Suprapubic skin (tissue), 4 donors: ENCODE results near the gene B4GALT4. TPM values are rescaled to one million over a fixed set of nuclear protein-coding genes. Genes with fewer than 3 reads are reported as not detected.

Source experiments
- DNase-seq, 2 donors: peaks; one replicate each; pipeline ENCODE4 v3.0.0-alpha.2; 2019; ENCODE audit warnings: low spot score in 2 of 2
- H3K27ac ChIP-seq: fragments of 200-600 bp; sonication (generic); one replicate; pipeline ENCODE4 v1.5.1; 2019
- H3K27me3 ChIP-seq: fragments of 200-600 bp; sonication (generic); one replicate; pipeline ENCODE4 v1.5.1; 2019
- H3K36me3 ChIP-seq: fragments of 200-600 bp; sonication (generic); one replicate; pipeline ENCODE4 v1.5.1; 2019
- H3K4me1 ChIP-seq: fragments of 200-600 bp; sonication (generic); one replicate; pipeline ENCODE4 v1.5.1; 2019
- H3K4me3 ChIP-seq: fragments of 200-600 bp; sonication (generic); one replicate; pipeline ENCODE4 v1.5.1; 2019; ENCODE audit warnings: mild to moderate bottlenecking
- H3K9me3 ChIP-seq: fragments of 200-600 bp; sonication (generic); one replicate; pipeline ENCODE4 v1.5.1; 2019
- CTCF ChIP-seq, 2 donors: fragments of 200-600 bp in 1 of 2; fragments of 450-650 bp in 1 of 2; sonication (generic) in 1 of 2; IDR thresholded peaks; one replicate each; pipeline ENCODE4 v1.5.1; 2016 to 2019; ENCODE audit warnings: antibody characterized with exemption in 2 of 2, mild to moderate bottlenecking in 1 of 2, moderate library complexity in 1 of 2
- EP300 ChIP-seq: sonication (generic); formaldehyde crosslinking; IDR thresholded peaks from one replicate; pipeline ENCODE4 v1.6.1; 2017; ENCODE audit warnings: antibody characterized with exemption
- POLR2A ChIP-seq, 2 donors: fragments of 450-650 bp; IDR thresholded peaks; one replicate each; pipeline ENCODE4 v1.6.1; 2017; ENCODE audit warnings: antibody characterized with exemption in 2 of 2, mild to moderate bottlenecking in 2 of 2, moderate library complexity in 2 of 2
- POLR2AphosphoS5 ChIP-seq, 3 donors: sonication (generic); formaldehyde crosslinking; IDR thresholded peaks; one replicate each; pipeline ENCODE4 v1.6.1; 2017; ENCODE audit warnings: antibody characterized with exemption in 3 of 3
- WGBS: methylation state at CpG from one replicate; pipeline ENCODE4 v1.1.5; 2018; 5-methylcytosine and 5-hydroxymethylcytosine counted together
- total RNA-seq, 4 donors: library from RNA; depleted of rRNA; stranded (reverse); fragments of >200 nt; gene quantifications; one replicate each; pipeline ENCODE4 v1.1.0, GENCODE V29; 2016

B4GALT4 gene
- total RNA-seq, 4 donors from 2014 or later, result 13.6 to 19.4 (median 16.1) TPM

DNA sequence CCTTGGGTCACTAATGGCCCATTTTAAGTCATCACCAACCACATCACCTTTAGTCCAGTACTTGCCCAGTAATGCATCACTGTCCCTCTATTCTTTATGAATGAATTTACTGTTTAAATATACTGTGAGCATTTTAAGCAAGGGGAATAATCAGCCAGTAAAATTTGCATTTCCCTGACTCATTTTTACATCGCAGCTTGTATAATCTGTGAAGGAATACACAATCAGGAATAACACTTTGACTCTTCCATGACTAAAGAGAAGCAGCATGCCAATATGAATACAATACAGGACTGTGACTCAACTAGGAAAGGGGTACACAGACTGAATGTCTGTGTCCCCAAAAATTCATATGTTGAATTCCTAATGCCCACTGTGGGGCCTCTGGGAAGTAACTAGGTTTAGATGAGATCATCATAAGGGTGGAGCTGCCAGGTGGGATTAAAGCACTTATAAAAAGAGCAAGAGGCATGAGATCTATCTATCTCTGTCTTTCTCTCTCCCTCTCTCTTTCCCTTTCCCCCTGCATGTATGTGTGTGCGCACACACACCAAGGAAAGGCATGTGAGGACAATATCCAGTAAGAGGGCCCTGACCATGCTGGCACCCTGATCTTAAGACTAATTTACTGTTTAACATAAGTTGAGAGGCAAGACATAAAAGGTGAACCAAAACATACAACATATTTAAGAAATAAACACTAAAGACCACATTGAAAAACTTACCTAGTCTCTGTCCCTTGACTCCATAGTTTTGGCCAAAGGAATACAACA, 12.1 kb downstream of the B4GALT4 start:
- no peaks in the 10 kb centered on the region for H3K4me1 ChIP-seq
- H3K9me3 ChIP-seq, result no peaks in the 10 kb centered on the region
- 89% methylated on average over 2 of the region's 2 CpGs for WGBS
- H3K27me3 ChIP-seq, result no peaks in the 10 kb centered on the region
- H3K36me3 ChIP-seq, result peaks cover 57% of the 10 kb centered on the region
- no peak for DNase-seq
- H3K4me3 ChIP-seq, result no peak overlapping the region
- H3K27ac ChIP-seq, result no peak overlapping the region
- TF ChIP-seq POLR2A (IDR thresholded peaks at IDR 0.05) (no peak), POLR2AphosphoS5 (IDR thresholded peaks at IDR 0.05) (no peak), CTCF (IDR thresholded peaks at IDR 0.05) (no peak), EP300 (no peak)

- Histone ChIP-seq H3K4me1 (no peaks in the 10 kb centered on the region), H3K4me3 (no peak overlapping the region), H3K27ac (no peak overlapping the region), H3K36me3 (peaks cover 57% of the 10 kb centered on the region), H3K27me3 (no peaks in the 10 kb centered on the region), H3K9me3 (no peaks in the 10 kb centered on the region)
- TF ChIP-seq POLR2AphosphoS5 (IDR thresholded peaks at IDR 0.05) (no peak), CTCF (IDR thresholded peaks at IDR 0.05) (no peak), EP300 (no peak), POLR2A (IDR thresholded peaks at IDR 0.05) (no peak)
- DNase-seq, result no peak
- 84% methylated on average over 6 of the region's 6 CpGs for WGBS
Measured at GRCh38 chr3:119227070-119227850, 13.4 kb downstream of the B4GALT4 start.

GRCh38 chr3:119225121-119225520, 15.6 kb downstream of the B4GALT4 start:
- H3K4me1 ChIP-seq, result no peaks in the 10 kb centered on the region
- WGBS, result 87% methylated on average over 3 of the region's 3 CpGs
- no peak for DNase-seq
- no peak overlapping the region for H3K27ac ChIP-seq
- peaks cover 71% of the 10 kb centered on the region for H3K36me3 ChIP-seq
- TF ChIP-seq EP300 (no peak), POLR2AphosphoS5 (IDR thresholded peaks at IDR 0.05) (no peak), CTCF (IDR thresholded peaks at IDR 0.05) (no peak), POLR2A (IDR thresholded peaks at IDR 0.05) (no peak)
- H3K4me3 ChIP-seq, result no peak overlapping the region
- no peaks in the 10 kb centered on the region for H3K27me3 ChIP-seq
- no peaks in the 10 kb centered on the region for H3K9me3 ChIP-seq

DNA sequence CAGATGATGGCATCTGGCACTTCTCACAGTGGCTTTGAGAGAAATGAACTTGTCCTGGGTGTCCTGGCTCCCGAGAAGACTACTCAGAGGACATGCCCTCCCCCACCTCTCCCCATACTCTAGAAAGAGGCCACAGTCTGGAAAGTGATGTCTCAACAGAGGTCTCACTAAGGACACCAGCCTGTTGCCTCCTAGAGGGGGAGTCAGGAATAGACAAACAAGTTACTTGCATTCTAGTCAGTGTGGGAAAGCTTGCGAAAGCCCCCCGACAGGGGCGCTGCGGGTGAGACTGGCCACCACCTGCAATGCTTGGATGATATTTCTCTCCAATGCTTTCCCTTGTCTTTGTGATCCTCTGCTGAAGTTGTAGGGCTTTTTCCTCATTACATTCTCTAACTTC, 17.2 kb downstream of the B4GALT4 start:
- peaks cover 68% of the 10 kb centered on the region for H3K36me3 ChIP-seq
- 95% methylated on average over 5 of the region's 5 CpGs for WGBS
- no peaks in the 10 kb centered on the region for H3K27me3 ChIP-seq
- TF ChIP-seq POLR2A (IDR thresholded peaks at IDR 0.05) (no peak), POLR2AphosphoS5 (IDR thresholded peaks at IDR 0.05) (no peak), CTCF (IDR thresholded peaks at IDR 0.05) (no peak), EP300 (no peak)
- H3K27ac ChIP-seq, result no peak overlapping the region
- no peaks in the 10 kb centered on the region for H3K9me3 ChIP-seq
- no peak for DNase-seq
- no peak overlapping the region for H3K4me3 ChIP-seq
- H3K4me1 ChIP-seq, result no peaks in the 10 kb centered on the region

- H3K9me3 ChIP-seq, result no peaks in the 10 kb centered on the region
- H3K27ac ChIP-seq, result no peak overlapping the region
- no peak for DNase-seq
- peaks cover 70% of the 10 kb centered on the region for H3K36me3 ChIP-seq
- H3K27me3 ChIP-seq, result no peaks in the 10 kb centered on the region
- H3K4me1 ChIP-seq, result no peaks in the 10 kb centered on the region
- H3K4me3 ChIP-seq, result no peak overlapping the region
- 91% methylated on average over 7 of the region's 7 CpGs for WGBS
- TF ChIP-seq EP300 (no peak), POLR2A (IDR thresholded peaks at IDR 0.05) (no peak), CTCF (IDR thresholded peaks at IDR 0.05) (no peak), POLR2AphosphoS5 (IDR thresholded peaks at IDR 0.05) (no peak)
Measured at GRCh38 chr3:119222391-119222790, 18.3 kb downstream of the B4GALT4 start.
